ENCODE data around the gene SKA2.
"Not testable (repeated sequence)": the region's sequence is repeated elsewhere in the genome, so short reads cannot be mapped to it uniquely, and the experiment has no call there.

The SKA2 gene, protein sequence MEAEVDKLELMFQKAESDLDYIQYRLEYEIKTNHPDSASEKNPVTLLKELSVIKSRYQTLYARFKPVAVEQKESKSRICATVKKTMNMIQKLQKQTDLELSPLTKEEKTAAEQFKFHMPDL

DNA sequence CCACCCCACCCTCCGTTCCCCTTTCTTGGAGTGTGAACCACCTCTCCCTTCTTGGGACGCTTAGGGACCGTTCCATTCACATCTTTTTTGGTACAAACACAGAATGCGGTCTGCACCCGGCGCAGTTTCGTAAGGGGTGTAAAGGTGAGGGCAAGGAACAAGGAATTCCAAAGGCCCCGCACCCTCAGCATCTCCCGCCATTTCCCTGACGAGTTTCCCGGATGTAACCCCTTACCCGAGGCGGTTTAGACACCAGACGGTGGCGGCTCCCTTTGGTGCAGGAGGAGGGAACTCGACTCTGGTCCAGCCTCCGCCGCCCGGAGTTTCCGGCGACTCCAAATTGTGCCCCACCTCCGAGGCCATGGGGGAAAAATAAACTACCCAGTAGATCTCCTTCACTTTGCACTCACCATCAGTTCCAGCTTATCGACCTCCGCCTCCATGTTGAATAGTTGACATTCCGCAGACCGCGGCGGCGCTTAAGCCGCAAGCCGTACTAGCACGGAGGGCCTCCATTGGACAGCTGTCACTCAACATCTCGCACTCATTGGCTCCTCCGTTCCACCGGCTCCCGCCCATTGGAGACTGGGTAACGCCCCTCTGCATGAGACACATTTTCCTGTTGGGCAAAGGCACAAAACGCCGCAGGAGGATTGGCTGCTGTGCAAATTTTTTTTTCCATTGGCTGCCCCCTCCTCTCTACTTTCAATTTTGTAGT lies at the start of gene SKA2:
Gene SKA2, minus strand, starts transcription at position 466 of the 718 bp plus-strand sequence. Its CDS starts 23 bp downstream, at position 443.
- peak; percentile 100 for DNase-seq

DNA sequence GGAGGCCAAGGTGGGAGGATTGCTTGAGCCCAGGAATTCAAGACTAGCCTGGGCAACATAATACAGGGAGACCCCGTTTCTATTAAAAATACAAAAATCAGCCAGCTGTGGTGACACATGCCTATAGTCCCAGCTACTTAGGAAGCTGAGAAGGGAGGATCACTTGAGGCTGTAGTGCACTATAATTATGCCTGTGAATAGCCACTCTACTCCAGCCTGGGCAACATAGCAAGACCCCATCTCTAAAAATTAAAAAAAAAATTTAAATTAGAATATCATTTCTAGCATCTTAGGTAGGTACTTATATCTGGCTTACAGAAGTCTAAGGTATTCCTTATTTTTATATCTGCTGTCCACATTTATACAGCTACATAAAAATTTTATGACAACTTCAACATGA lies 47.3 kb upstream of the SKA2 start:
- DNase-seq: no peak

DNA sequence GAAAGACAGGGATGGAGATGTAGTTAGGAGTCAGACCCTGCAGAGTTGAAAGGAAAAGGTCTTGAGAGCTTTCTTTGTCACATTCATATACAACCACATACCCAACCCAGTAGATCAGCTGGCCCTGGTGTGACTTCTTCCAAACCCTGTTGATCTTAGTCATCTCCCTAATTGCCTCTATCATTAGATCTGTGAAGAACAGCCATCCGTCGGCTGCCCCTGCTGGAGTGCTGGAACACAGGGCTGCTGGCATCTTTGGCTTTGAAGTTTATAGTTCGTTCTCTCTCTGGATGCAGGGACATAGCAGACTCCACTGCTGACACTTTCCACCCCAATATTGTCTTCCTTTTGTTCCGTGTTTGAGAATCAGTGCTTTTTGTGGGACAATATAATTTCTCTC lies 44.4 kb upstream of the SKA2 start:
- no peak for DNase-seq

DNA sequence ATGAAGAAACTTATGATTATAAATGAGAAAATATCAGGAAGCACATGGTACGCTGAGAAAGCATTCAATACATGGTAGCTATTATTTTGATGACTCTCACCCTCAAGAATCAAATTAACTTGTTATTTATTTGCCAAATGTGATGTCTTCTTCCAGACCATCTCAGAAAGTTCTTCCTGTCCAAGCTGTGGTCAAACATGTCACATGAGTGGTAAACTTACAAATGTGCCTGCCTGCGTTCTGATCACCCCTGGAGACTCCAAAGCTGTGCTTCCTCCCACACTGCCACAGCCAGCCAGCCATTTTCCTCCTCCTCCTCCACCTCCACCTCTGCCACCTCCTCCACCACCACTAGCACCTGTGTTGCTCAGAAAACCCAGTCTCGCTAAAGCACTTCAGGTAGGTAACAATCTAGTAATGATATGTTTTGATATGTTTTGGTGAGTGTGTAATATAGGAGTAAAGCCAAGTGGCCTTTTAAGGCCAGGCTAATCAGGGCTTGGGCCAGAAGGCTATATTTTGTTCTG lies 38.4 kb upstream of the SKA2 start:
- DNase-seq: no peak

DNA sequence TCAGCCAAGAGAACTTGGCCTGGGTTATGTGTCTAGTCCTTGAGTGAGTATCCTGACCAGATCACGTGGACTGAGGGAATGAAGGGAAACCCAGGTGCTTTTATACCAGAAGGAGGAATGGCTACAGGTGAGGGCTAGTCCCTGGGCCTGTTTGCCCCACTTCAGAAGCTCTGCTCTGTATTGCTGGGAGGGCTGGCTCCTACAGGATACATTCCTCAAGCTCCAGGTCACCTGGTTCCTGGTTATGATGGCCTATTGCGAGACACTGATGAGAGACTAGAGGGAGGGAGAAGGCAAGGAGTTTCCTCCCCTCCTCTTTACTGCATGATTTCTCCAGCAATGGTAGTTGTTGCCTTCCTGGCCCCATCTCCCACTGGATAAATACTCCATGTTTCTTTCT lies 35.8 kb upstream of the SKA2 start:
- DNase-seq: no peak

DNA sequence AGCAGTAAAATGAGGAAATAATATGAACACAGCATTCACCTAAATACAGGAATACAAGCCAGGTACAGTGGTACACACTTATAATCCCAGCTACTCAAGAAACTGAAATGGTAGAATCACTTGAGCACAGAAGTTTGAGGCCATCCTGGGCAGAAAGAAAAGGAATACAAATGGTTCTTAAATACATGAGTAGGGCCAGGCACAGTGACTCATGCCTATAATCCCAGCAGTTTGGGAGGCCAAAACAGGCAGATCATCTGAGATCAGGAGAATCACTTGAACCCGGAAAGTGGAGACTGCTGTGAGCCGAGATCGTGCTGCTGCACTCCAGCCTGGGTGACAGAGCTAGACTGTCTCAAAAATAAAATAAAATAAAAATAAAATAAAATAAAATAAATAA lies 31.9 kb upstream of the SKA2 start:
- DNase-seq: no peak

DNA sequence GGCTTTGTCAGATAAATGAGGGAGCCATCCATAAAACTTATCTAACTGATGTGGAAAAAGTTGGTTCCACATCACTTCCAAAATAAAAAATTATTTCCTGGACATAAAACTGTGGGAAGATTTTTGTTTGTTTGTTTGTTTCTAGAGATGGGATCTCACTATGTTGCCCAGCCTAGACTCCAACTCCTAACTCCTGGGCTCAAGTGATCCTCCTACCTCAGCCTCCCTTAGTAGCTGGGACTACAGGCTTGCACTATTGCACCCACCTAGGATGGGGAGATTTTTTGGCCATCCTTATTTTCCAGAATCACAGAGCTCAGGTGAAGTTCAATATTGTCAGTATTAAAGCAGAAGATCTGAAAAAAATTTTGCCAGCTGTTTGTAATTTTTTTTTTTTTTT lies 31.0 kb upstream of the SKA2 start:
- DNase-seq: no peak

DNA sequence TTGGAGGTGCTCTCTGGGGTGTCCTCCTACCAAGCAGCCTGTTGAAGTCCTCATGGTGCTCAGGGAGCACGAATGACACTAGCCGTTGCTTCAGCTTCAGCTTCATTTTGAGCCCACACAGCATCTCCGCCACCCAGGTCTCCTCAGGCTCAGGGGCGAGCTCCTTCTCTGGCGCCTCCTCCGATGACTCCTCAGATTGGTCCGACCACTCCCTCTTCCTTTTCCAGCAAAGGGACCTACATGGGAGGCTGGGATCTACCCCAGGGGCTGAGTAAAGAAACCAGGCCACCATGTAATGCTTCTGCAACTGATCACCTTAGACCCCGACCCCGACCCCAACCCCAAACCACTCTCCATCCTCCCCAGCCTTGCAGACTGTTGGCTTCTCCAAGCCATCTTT lies 26.5 kb upstream of the SKA2 start:
- DNase-seq: no peak

DNA sequence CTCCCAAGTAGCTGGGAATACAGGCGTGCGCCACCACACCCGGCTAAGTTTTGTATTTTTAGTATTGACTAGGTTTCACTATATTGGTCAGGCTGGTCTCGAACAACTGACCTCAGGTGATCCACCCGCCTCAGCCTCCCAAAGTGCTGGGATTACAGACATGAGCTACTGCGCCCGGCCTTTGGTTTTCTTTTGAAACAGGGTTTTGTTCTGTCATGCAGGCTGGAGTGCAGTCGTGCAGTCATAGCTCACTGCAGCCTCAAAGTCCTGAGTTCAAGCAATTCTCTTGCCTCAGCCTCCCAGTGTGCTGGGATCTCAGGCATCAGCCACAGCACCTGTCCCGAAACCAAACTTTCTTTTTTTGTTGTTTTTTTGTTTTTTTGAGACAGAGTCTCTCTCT lies 25.6 kb upstream of the SKA2 start:
- no peak for DNase-seq

DNA sequence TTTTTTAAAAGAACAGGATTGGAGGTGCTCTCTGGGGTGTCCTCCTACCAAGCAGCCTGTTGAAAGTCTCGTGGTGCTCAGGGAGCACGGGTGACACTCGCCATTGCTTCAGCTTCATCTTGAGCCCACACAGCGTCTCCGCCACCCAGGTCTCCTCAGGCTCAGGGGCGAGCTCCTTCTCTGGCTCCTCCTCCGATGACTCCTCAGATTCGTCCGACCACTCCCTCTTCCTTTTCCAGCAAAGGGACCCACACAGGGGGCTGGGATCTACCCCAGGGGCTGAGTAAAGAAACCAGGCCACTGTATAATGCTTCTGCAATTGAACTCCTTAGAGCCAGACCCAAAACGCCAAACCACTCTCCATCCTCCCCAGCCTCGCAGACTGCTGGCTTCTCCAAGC lies 24.6 kb upstream of the SKA2 start:
- not testable (repeated sequence) for DNase-seq

DNA sequence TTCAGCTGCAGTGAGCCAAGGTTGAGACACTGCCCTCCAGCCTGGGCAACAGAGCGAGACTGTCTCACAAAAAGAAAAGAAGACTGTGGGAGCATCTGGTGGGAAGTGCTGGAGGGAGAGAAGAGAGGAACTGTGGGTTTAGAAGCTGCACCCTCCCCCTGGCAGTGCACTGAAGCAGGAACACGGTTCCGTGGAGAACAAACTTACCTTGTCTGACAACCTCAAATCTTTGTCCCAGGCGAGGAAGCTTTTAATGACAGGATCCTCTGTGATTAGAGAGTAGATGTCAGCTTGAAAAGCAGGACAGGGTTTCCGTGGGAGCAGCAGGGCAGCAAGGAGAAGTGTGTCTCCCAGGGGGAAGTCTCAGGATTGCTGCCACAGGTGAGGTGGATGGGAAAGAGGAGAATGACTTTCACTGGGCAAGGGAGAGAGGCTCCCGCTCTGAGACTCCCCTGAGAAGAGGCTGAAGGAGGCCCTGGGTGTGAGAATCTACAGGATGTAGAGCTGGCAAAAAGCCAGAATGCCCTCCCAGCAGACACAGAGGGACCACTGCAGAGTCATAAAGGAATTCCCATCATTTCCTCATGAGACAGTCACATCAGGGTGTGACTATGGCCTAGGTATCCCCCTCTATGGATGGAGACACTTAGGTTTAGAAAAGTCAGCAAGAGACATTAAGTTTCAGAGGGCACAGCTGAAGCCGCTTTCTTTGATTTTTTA lies 23.4 kb upstream of the SKA2 start:
- DNase-seq: no peak

DNA sequence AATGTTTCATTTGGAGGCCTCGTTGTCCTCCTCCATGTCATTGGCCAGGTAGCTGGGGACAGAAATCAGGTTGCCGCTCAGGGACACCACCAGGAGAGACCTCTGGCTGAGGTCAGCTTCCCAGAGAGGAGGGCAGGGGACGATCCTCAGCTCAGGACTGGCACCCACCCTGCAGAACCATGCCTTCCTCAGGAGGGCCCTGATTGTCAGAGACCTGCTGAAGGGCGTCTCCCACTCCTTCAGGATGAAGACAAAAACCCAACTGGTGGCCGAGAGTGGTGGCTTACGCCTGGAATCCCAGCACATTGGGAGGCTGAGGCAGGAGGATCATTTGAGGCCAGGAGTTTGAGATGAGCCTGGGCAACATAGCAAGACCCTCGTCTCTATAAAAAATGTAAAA lies 20.1 kb upstream of the SKA2 start:
- no peak for DNase-seq

DNA sequence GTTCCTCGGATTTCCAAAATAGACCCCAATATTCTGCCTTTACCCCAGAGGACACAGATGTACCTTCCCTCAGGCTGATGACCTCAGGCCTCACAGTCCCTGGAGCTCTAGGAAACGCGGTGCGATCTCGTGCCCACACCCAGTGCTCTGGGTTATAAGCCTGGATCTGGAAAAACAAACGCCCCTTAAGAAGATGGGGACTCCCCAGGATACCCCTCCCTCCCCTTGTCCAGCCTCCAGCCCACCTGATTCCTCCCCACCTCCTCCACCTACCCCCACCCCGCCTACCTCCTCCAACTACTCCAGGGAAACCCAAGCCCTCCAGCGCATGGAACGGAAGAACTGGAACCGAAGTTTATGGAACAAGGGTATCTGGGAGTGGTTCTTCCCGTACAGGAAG lies 19.7 kb upstream of the SKA2 start:
- DNase-seq: no peak

DNA sequence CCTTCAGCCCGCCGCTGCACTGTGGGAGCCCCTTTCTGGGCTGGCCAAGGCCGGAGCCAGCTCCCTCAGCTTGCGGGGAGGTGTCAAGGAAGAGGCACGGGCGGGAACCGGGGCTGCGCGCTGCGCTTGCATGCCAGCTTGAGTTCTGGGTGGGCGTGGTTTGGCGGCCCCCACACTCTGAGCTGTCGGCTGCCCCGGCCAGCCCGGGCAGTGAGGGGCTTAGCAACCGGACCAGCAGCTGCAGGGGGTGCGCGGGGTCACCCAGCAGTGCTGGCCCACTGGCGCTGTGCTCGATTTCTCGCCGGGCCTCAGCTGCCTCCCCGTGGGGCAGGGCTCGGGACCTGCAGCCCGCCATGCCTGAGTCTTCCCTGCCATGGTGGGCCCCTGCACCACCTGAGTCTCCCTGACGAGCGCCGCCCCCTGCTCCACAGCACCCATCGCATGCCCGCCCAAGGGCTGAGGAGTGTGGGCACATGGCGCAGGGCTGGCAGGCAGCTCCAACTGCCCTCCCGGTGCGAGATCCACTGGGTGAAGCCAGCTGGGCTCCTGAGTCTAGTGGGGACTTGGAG lies 17.5 kb upstream of the SKA2 start:
- no peak for DNase-seq

DNA sequence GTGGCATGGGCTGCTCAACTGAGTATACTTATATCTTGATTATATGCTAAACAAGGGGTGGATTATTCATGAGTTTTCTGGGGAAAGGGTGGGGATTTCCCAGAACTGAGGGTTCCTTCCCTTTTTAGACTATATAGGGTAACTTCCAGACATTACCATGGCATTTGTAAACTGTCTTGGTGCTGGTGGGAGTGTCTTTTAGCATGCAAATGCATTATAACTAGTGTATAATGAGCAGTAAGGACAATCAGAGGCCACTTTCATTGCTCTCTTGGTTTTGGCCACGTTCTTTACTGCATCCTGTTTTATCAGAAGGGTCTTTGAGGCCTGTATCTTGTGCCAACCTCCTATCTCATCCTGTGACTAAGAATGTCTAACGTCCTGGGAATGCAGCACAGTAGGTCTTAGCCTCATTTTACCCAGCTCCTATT lies 12.6 kb upstream of the SKA2 start:
- DNase-seq: peak; percentile 85

DNA sequence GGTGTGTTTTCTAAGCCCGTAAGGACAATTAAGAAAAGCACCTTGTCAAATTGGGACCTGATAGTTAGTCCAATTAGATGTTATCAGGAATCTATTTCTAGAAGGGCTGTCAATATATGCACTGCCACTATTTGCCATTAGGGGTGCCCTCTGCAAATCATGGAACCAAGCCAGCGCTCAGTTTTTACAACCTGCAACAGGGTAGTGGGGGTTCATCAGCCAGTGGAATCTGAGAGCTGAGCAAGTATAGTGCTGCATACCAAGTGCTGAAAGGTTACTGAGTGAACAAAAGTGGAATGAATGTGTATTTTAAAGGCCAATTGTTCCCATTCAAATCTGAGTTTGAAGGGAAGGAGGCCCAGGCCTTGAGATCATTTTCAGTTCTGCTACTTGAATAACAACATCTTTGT lies 11.0 kb upstream of the SKA2 start:
- DNase-seq: peak; percentile 81

DNA sequence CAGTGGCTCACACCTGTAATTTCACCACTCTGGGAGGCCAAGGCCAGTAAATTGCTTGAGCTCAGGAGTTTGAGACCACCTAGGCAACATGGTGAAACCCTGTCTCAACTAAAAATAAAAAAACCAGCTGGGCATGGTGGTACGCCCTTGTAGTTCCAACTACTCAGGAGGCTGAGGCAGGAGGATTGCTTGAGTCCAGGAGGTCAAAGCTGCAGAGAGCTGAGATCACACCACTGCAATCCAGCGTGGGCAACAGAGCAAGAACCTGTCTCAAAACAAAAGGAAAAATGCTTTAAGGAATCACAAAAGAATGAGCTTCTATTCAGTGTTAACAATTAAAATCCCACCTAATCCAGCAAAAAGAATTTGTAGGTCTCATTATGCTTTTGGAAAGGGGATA lies 6.5 kb upstream of the SKA2 start:
- DNase-seq: no peak

DNA sequence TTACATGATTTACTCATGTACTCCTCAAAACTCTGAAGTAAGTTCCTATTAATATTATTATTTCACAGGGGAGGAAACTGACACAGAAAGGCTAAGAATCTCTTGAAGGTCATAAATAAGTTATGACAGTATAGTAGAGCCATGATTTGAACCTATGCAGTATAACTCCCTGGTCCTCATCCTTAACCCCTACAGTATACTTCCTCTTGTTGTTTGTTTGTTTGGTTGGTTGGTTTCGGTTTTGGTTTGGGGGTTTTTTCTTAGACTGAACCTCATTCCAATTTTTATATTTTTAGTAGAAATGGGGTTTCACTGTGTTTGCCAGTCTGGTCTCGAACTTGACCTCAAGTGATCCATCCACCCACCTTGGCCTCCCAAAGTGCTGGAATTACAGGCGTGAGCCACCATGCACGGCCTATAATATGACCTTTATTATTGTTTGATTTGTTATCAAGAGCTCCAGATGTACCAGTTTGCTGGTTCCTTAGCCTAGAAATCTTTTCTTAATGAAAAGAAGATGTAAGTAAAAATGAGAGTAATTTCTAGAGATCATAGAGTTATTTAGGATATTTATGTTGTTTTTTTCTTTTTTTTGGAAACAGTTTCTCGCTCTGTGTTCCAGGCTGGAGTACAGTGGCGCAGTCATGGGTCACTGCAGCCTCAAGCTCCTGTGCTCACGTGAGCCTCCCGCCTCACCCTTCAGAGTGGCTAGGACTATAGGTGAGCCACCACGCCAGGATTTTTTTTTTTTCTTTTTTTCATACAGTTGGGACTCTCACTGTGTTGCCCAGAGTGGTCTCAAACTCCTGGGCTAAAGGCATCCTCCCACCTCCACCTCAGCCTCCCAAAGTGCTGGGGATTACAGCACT lies 5.4 kb upstream of the SKA2 start:
- no peak for DNase-seq

DNA sequence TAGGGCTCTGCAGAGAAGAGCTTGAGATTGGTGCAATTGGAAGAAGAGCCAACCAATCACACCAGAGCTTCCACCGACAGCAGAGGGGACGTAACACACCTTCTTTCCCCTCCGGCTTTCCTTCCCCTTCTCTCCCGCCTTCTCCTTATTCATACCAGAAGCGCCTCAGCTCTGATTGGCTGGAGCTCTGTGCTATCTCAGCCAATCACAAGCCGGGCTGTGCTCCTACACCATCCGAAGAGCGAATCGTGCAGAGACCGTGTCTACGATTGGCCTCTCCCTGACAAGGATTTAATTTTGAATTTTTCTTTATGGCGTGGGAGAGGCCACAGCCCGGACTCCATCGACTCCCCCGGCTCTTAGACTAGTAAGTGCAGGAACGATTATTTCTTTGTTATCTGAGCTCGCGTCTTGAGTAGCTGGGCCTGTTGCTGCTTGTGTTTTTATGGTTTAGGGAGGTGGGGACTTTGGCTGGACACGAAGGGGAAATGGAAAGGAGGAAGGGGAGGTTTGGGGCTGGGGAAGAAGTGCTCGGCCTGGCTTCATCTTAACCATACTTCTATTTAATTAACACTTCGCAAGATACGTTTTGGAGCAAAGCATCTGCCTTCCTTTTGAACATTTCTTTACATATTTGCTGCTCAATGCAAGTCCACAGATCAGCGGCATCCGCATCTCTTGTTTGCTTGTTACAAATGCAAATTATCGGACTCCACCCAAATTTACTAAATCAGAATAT lies 622 bp upstream of the SKA2 start, which contains the start of gene PRR11:
Gene PRR11, plus strand, starts transcription at position 308 of the 739 bp plus-strand sequence. CDS start 14,007 bp downstream, outside the sequence.
- DNase-seq: peak; percentile 43

DNA sequence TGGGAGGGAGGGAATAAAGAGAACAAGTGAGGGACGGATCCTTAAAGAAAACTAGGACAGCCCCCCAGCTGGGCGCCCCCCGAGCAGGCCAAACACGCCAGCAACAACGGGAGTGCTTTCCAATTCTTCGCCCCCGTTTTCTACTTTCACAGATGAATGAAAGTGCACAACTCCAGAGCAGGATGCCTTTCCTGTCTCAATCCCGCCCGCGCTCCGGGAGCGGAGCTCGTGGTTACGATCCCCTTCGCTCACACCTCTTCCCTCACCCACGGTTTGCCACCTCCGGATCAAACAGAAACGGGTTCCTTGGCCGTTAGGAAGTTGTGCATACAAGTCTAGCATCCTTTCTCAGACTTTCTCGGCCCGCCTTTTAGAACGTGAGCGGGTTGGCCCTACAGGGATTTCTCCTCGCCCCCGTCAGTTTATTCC lies 680 bp downstream of the SKA2 start:
- peak; percentile 54 for DNase-seq

DNA sequence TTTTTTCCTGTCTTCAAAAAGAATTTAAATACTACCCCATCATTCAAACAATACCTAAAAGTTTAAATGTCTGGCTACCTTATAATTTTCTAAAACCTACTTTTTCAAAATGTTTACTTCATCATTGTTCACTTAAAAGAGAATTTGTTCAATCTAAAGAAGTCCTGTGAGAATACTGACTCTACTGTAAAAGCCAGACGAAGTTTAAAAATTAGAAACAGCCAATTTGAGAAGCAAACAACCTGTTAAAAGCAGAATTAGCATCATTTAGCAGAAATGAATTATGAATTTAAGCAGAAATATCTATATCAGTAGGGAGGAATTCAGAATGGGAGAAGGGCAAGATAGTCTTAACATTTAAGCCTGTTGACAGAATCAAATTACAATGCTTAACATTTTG lies 2.1 kb downstream of the SKA2 start:
- DNase-seq: no peak

DNA sequence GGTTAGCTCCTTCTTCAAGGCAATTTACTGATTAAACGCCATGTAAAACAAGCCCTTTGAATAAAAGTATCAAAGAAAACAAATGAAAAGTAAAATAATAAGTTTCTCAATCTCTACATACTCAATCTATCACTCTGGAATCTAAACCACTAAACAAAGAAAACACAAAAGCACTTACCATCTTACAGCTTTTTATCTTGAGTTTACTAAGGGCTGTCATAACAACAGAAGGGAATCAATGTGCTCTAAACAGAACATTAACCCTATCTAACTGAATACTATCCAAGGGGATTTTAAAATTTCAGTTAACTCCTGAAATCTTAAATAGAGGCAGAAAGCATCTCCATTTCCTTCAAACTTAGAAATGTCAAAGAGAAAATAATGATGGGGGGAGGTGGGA lies 3.4 kb downstream of the SKA2 start:
- DNase-seq: no peak

All from hematopoietic multipotent progenitor cell treated with erythropoietin and hydrocortisone succinate and interleukin-3 and kit ligand, for 8 days (in vitro differentiated cells).